ENCODE measurements around the gene OLIG1.

- TF ChIP-seq CTCF (conservative IDR thresholded peaks at IDR 0.05 in 1 of 2, IDR thresholded peaks at IDR 0.05 in 1 of 2; ENCODE audit: extremely low read depth in 1 of 2, insufficient read depth in 1 of 2, low read depth in 1 of 2, low read length in 2 of 2), result no peak
- TF ChIP-seq EZH2 (IDR thresholded peaks at IDR 0.05; ENCODE audit: borderline replicate concordance, low read length), result no peak
Observed at GRCh38 chr21:33070998-33071769, 1.2 kb downstream of the OLIG1 start.
